Right atrium auricular region (tissue), 2 donors: Measurements from ENCODE around the gene GUCY2C. TPM values are rescaled to one million over a fixed set of nuclear protein-coding genes. Genes with fewer than 3 reads are reported as not detected.
A peak's percentile ranks its signal among the peaks of the same experiment; 100 is the strongest.

Experiments
- DNase-seq: peaks from one replicate; pipeline ENCODE4 v3.0.0-alpha.2; 2019; ENCODE audit warnings: low spot score
- H3K27ac ChIP-seq, 2 donors: fragments of 200-600 bp; sonication (generic); 1 replicate in 1 of 2; 2 replicates in 1 of 2; pipeline ENCODE4 v1.5.1; 2016 to 2019
- H3K27me3 ChIP-seq, 2 donors: fragments of 200-600 bp; sonication (generic); one replicate each; pipeline versions ENCODE4 v1.5.1 to v1.6.0; 2017 to 2019
- H3K36me3 ChIP-seq: fragments of 200-600 bp; sonication (generic); one replicate; pipeline ENCODE4 v1.5.1; 2016
- H3K4me1 ChIP-seq, 2 donors: fragments of 200-600 bp; sonication (generic); one replicate each; pipeline versions ENCODE4 v1.5.1 to v1.6.0; 2017 to 2019
- H3K4me3 ChIP-seq, 2 donors: fragments of 200-600 bp; sonication (generic); 1 replicate in 1 of 2; 2 replicates in 1 of 2; pipeline ENCODE4 v1.5.1; 2017 to 2019; ENCODE audit warnings: mild to moderate bottlenecking in 1 of 2, moderate library complexity in 1 of 2
- H3K9me3 ChIP-seq, 2 donors: fragments of 200-600 bp; sonication (generic); one replicate each; pipeline ENCODE4 v1.5.1; 2019
- CTCF ChIP-seq, 2 donors: fragments of 200-600 bp; sonication (generic); IDR thresholded peaks; one replicate each; pipeline ENCODE4 v1.5.1; 2019; ENCODE audit warnings: antibody characterized with exemption in 2 of 2
- total RNA-seq, 2 donors: library from RNA; depleted of rRNA; stranded (reverse); fragments of >200 nt; gene quantifications; one replicate each; pipeline ENCODE4 v1.1.0, GENCODE V29; 2016

GUCY2C gene
- total RNA-seq, 2 donors from 2014 or later = not detected

- no peaks in the 10 kb centered on the region for H3K36me3 ChIP-seq
- no peaks in the 10 kb centered on the region for H3K4me1 ChIP-seq
- TF ChIP-seq CTCF (IDR thresholded peaks at IDR 0.05) = no peak
- no peaks in the 10 kb centered on the region for H3K27me3 ChIP-seq
- no peak for DNase-seq
- H3K4me3 ChIP-seq = no peak overlapping the region
- H3K27ac ChIP-seq = no peak overlapping the region
- H3K9me3 ChIP-seq = no peaks in the 10 kb centered on the region
Measured at GRCh38 chr12:14652483-14652882, 43.9 kb downstream of the GUCY2C start.

- Histone ChIP-seq H3K9me3 (no peaks in the 10 kb centered on the region), H3K27ac (no peak overlapping the region), H3K4me3 (no peak overlapping the region), H3K36me3 (no peaks in the 10 kb centered on the region), H3K4me1 (no peaks in the 10 kb centered on the region), H3K27me3 (no peaks in the 10 kb centered on the region)
- no peak for TF ChIP-seq CTCF (IDR thresholded peaks at IDR 0.05)
- no peak for DNase-seq
Measured at GRCh38 chr12:14651371-14651770, 45.0 kb downstream of the GUCY2C start.

- no peak for DNase-seq
- peak overlapping the region in 1 of 2 donors; percentile 25 for H3K27ac ChIP-seq
Measured at GRCh38 chr12:14650789-14651188, 45.6 kb downstream of the GUCY2C start.

GRCh38 chr12:14647028-14647750 lies 49.2 kb downstream of the GUCY2C start:
- no peak overlapping the region for H3K4me3 ChIP-seq
- no peak for TF ChIP-seq CTCF (IDR thresholded peaks at IDR 0.05)
- no peak for DNase-seq
- no peaks in the 10 kb centered on the region for H3K9me3 ChIP-seq
- no peaks in the 10 kb centered on the region for H3K36me3 ChIP-seq
- H3K27ac ChIP-seq = no peak overlapping the region
- no peaks in the 10 kb centered on the region for H3K27me3 ChIP-seq
- H3K4me1 ChIP-seq = no peaks in the 10 kb centered on the region

More at GRCh38 chr12:14650789-14651188, 45.6 kb downstream of the GUCY2C start:
- Histone ChIP-seq H3K4me3 (no peak overlapping the region), H3K4me1 (no peaks in the 10 kb centered on the region), H3K9me3 (no peaks in the 10 kb centered on the region), H3K27me3 (no peaks in the 10 kb centered on the region), H3K36me3 (no peaks in the 10 kb centered on the region)
- TF ChIP-seq CTCF (IDR thresholded peaks at IDR 0.05) = no peak

GRCh38 chr12:14643251-14643650 lies 53.1 kb downstream of the GUCY2C start:
- DNase-seq = no peak
- no peaks in the 10 kb centered on the region for H3K4me1 ChIP-seq

More at GRCh38 chr12:14643251-14643650, 53.1 kb downstream of the GUCY2C start:
- Histone ChIP-seq H3K27me3 (no peaks in the 10 kb centered on the region), H3K9me3 (no peaks in the 10 kb centered on the region), H3K27ac (no peak overlapping the region), H3K36me3 (no peaks in the 10 kb centered on the region), H3K4me3 (no peak overlapping the region)
- no peak for TF ChIP-seq CTCF (IDR thresholded peaks at IDR 0.05)
